Transverse colon (tissue), 4 donors: Measurements from ENCODE around the gene PRICKLE2. TPM values are rescaled to one million over a fixed set of nuclear protein-coding genes. Genes with fewer than 3 reads are reported as not detected.
A peak's percentile ranks its signal among the peaks of the same experiment; 100 is the strongest.

ENCODE experiments used
- DNase-seq: peaks from one replicate; pipeline ENCODE4 v3.0.0-alpha.2; 2019
- H3K27ac ChIP-seq, 4 donors: fragments of 200-600 bp; sonication (generic); 2 replicates each; pipeline ENCODE4 v1.5.1; 2016 to 2018; ENCODE audit warnings: inconsistent platforms in 4 of 4
- H3K27me3 ChIP-seq: fragments of 200-600 bp; sonication (generic); 2 replicates; pipeline ENCODE4 v1.5.1; 2017; ENCODE audit warnings: inconsistent platforms
- H3K36me3 ChIP-seq, 4 donors: fragments of 200-600 bp; sonication (generic); 2 replicates each; pipeline ENCODE4 v1.5.1; 2017 to 2019; ENCODE audit warnings: inconsistent platforms in 4 of 4
- H3K4me1 ChIP-seq, 4 donors: fragments of 200-600 bp; sonication (generic); 2 replicates each; pipeline ENCODE4 v1.5.1; 2017 to 2020; ENCODE audit warnings: inconsistent platforms in 4 of 4
- H3K4me3 ChIP-seq, 4 donors: fragments of 200-600 bp; sonication (generic); 1 replicate in 1 of 4; 2 replicates in 3 of 4; pipeline versions ENCODE4 v1.5.1 to v1.6.1; 2017 to 2019; ENCODE audit warnings: inconsistent platforms in 4 of 4
- H3K9me3 ChIP-seq, 2 donors: fragments of 200-600 bp; sonication (generic); 2 replicates each; pipeline ENCODE4 v1.5.1; 2017 to 2019; ENCODE audit warnings: inconsistent platforms in 2 of 2
- EP300 ChIP-seq: sonication (generic); formaldehyde crosslinking; IDR thresholded peaks from one replicate; pipeline ENCODE4 v1.6.1; 2017; ENCODE audit warnings: antibody characterized with exemption, low read depth
- POLR2A ChIP-seq: fragments of 450-650 bp; IDR thresholded peaks from one replicate; pipeline ENCODE4 v1.6.1; 2016; ENCODE audit warnings: antibody characterized with exemption, mild to moderate bottlenecking, moderate library complexity
- POLR2AphosphoS5 ChIP-seq, 3 donors: sonication (generic); formaldehyde crosslinking; IDR thresholded peaks; one replicate each; pipeline ENCODE4 v1.6.1; 2016; ENCODE audit warnings: antibody characterized with exemption in 3 of 3
- WGBS, 2 donors: methylation state at CpG; one replicate each; pipeline ENCODE4 v1.1.5; 2018; ENCODE audit warnings: low coverage in 1 of 2; 5-methylcytosine and 5-hydroxymethylcytosine counted together
- in situ Hi-C, 4 donors: fragments of 200-750 bp; cut with MboI; loops; one replicate each; pipeline versions ENCODE4 v1.15.0 to v1.15.1; 2017; ENCODE audit warnings: low sequenced_read_pairs in 3 of 4, low pct_ligation_motif_present in 1 of 4, low pct_unique_long_range_greater_than_20kb in 1 of 4
- intact Hi-C: fragments of 100-400 bp; cut with DNase I; formaldehyde crosslinking; loops from one replicate; pipeline ENCODE4 v1.15.1; 2023; ENCODE audit warnings: low total_unique reads
- total RNA-seq, 4 donors: library from RNA; depleted of rRNA; stranded (reverse); fragments of >200 nt; gene quantifications; one replicate each; pipeline ENCODE4 v1.1.0, GENCODE V29; 2016
- TF ChIP-seq, protein P1 (sequence below), 5 experiments: fragments of 200-600 bp in 3 of 5; fragments of 450-650 bp in 2 of 5; sonication (generic) in 3 of 5; IDR thresholded peaks; 1 replicate in 2 of 5; 2 replicates in 3 of 5; pipeline ENCODE4 v1.5.1; 2016 to 2017; ENCODE audit warnings: antibody characterized with exemption in 5 of 5, inconsistent platforms in 3 of 5, mild to moderate bottlenecking in 2 of 5, moderate library complexity in 1 of 5

The PRICKLE2 gene
- total RNA-seq, 4 donors from 2014 or later: 8.5 to 38.4 (median 17.4) TPM

DNA sequence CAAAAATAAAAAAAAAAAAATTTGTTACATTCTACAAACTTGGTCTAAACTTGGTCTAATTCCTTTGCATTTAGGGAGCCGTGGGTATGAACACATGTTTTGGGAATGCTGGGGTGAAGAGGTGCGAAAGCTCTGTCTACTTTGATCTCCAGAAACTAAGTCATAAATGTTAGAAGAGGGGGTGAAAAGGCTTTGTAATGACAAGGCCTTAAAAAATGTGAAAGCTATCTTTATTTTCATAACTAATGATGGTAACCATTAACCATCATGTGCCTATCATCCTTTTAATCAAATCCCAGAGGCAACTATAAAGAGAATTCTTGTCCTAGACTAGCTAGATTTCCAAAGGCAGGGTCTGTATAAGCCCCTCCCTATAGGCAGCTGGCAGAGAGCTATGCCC, 60.9 kb downstream of the PRICKLE2 start:
- WGBS, 2 donors: 86 to 88% methylated on average over 2 of the region's 2 CpGs
- TF ChIP-seq POLR2AphosphoS5 (IDR thresholded peaks at IDR 0.05) (no peak), EP300 (no peak), POLR2A (no peak)
- TF ChIP-seq, protein P1, sequence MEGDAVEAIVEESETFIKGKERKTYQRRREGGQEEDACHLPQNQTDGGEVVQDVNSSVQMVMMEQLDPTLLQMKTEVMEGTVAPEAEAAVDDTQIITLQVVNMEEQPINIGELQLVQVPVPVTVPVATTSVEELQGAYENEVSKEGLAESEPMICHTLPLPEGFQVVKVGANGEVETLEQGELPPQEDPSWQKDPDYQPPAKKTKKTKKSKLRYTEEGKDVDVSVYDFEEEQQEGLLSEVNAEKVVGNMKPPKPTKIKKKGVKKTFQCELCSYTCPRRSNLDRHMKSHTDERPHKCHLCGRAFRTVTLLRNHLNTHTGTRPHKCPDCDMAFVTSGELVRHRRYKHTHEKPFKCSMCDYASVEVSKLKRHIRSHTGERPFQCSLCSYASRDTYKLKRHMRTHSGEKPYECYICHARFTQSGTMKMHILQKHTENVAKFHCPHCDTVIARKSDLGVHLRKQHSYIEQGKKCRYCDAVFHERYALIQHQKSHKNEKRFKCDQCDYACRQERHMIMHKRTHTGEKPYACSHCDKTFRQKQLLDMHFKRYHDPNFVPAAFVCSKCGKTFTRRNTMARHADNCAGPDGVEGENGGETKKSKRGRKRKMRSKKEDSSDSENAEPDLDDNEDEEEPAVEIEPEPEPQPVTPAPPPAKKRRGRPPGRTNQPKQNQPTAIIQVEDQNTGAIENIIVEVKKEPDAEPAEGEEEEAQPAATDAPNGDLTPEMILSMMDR (IDR thresholded peaks at IDR 0.05): no peak
- DNase-seq: no peak
- no peaks in the 10 kb centered on the region for H3K9me3 ChIP-seq
- no peaks in the 10 kb centered on the region for H3K27me3 ChIP-seq
- H3K27ac ChIP-seq: peak overlapping the region in 3 of 4 donors; percentile 8 to 53 (median 12)
- intact Hi-C loops (no loop called here), in situ Hi-C loops (loop anchor here in 1 of 4 donors (25.0 kb wide), 1 partner anchor 98 kb away; no protein-coding TSS in a partner anchor)
- H3K4me3 ChIP-seq: no peak overlapping the region
- H3K4me1 ChIP-seq: peaks cover 16 to 48% (median 28%) of the 10 kb centered on the region in 4 donors
- no peaks in the 10 kb centered on the region for H3K36me3 ChIP-seq

DNA sequence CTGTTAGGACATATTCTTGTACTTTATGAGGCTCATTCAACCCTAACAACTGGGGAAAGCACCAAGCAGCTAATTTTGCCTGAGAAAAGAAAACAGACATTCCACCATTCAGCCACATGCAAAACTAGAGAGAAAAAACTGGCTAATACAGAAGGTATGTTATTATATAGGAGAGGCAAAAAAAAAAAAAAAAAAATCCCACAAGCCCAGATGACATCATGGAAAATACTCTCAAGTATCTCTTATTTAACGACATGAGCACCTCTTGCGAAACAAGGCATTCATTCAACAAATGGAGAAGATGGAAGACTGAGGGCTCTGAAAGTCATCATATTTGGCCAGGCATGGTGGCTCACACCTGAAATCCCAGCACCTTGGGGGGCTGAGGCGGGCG, 61.5 kb downstream of the PRICKLE2 start:
- TF ChIP-seq EP300 (no peak), POLR2AphosphoS5 (IDR thresholded peaks at IDR 0.05) (no peak), POLR2A (no peak)
- TF ChIP-seq, protein P1 (IDR thresholded peaks at IDR 0.05): no peak
- intact Hi-C loops: no loop called here
- no peak overlapping the region for H3K4me3 ChIP-seq
- H3K9me3 ChIP-seq: no peaks in the 10 kb centered on the region
- peak overlapping the region; percentile 8 to 55 (median 34) for H3K27ac ChIP-seq
- H3K36me3 ChIP-seq: no peaks in the 10 kb centered on the region
- H3K27me3 ChIP-seq: no peaks in the 10 kb centered on the region
- WGBS, 2 donors: 67 to 72% methylated on average over 4 of the region's 4 CpGs
- peaks cover 16 to 54% (median 31%) of the 10 kb centered on the region in 4 donors for H3K4me1 ChIP-seq
- DNase-seq: no peak
- in situ Hi-C loops: loop anchor here in 1 of 4 donors (25.0 kb wide), 1 partner anchor 99 kb away; no protein-coding TSS in a partner anchor

DNA sequence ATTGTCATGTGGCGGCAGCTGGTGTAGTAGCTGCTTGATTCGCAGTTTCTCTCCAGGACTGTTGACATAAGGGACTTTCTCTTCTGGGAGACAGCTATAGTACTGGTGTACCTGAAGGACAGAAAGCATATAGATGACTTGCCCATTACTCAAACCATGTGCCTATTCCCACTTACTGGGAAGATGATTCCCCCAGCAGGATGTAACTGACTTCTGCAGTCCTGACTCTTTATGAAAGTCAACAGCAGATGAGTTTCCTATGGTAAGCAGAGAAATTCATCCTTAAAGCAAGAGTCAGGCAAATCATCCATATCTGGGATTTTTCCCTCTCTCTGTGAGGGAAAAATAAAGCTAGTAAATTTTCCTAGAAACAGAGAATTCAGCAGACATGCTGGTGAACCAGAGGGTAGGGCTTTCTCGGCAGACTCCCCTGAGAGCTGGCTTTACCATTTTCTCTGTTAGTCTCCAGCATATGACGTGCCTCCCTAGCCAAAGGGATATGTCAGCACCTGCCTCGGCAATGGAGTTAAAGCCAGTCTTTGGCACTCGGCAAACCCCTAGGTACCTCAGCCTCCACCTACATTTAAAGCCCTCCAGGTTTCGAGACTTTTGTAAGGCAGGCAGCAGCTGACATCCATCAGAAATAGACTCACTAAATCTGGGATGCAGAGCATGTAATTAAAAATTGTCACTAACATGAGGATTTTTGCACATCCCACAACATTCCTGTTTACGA, 62.1 kb downstream of the PRICKLE2 start:
- in situ Hi-C loops (loop anchor here in 1 of 4 donors (25.0 kb wide), 1 partner anchor 99 kb away; no protein-coding TSS in a partner anchor), intact Hi-C loops (no loop called here)
- Histone ChIP-seq H3K4me3 (no peak overlapping the region), H3K36me3 (no peaks in the 10 kb centered on the region), H3K4me1 (peaks cover 16 to 59% (median 33%) of the 10 kb centered on the region in 4 donors), H3K9me3 (no peaks in the 10 kb centered on the region), H3K27ac (peak overlapping the region; percentile 8 to 55 (median 34)), H3K27me3 (no peaks in the 10 kb centered on the region)
- no peak for DNase-seq
- whole genome bisulfite sequencing, 2 donors: 66 to 83% methylated on average over 1 to 8 of the region's 8 CpGs
- no peak for TF ChIP-seq POLR2AphosphoS5 (IDR thresholded peaks at IDR 0.05)
- TF ChIP-seq, protein P1 (IDR thresholded peaks at IDR 0.05): no peak
- no peak for TF ChIP-seq EP300
- no peak for TF ChIP-seq POLR2A

DNA sequence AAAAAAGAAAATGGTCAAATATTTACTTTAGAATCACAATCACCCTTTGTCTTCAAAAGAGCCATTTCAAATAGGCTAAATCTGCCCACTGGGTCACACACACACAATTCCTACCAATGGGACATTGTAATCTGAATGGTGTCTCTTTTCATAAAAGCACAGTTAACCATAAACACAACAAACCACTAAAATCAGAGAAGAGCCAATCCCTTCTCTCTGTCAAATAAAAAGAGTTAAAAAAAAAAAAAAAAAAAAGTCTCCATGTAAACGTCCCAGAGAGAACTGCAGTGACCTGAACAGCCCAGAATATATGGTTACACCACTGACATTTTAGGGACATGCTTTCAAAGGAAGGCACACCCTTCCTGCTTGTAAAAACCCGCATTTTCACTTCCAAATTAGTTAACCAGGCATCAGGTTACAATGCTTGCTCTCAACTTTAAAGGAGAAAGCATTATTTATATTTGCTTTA, 63.7 kb downstream of the PRICKLE2 start:
- WGBS, 2 donors: 0% methylated on average over 2 of the region's 2 CpGs
- H3K4me1 ChIP-seq: peaks cover 12 to 60% (median 34%) of the 10 kb centered on the region in 4 donors

More for the DNA sequence above, 63.7 kb downstream of the PRICKLE2 start:
- in situ Hi-C loops (loop anchor here in 1 of 4 donors (25.0 kb wide), 1 partner anchor 101 kb away; no protein-coding TSS in a partner anchor), intact Hi-C loops (no loop called here)
- TF ChIP-seq, protein P1 (IDR thresholded peaks at IDR 0.05): no peak
- TF ChIP-seq POLR2A: no peak
- no peak for TF ChIP-seq EP300
- peak in 1 of 3 donors; percentile 9 for TF ChIP-seq POLR2AphosphoS5 (IDR thresholded peaks at IDR 0.05)
- H3K27ac ChIP-seq: peak overlapping the region; percentile 32 to 65 (median 54)
- H3K27me3 ChIP-seq: no peaks in the 10 kb centered on the region
- no peaks in the 10 kb centered on the region for H3K9me3 ChIP-seq
- peaks cover 0 to under 1% (median 0%) of the 10 kb centered on the region in 4 donors for H3K36me3 ChIP-seq
- H3K4me3 ChIP-seq: no peak overlapping the region
- no peak for DNase-seq
